Measurements from ENCODE around the gene PDLIM7. TPM values are rescaled to one million over a fixed set of nuclear protein-coding genes. Genes with fewer than 3 reads are reported as not detected.

PDLIM7 gene
- total and polyA plus RNA-seq, 2 experiments from 2014 or later: 94.7 to 128 TPM

DNA sequence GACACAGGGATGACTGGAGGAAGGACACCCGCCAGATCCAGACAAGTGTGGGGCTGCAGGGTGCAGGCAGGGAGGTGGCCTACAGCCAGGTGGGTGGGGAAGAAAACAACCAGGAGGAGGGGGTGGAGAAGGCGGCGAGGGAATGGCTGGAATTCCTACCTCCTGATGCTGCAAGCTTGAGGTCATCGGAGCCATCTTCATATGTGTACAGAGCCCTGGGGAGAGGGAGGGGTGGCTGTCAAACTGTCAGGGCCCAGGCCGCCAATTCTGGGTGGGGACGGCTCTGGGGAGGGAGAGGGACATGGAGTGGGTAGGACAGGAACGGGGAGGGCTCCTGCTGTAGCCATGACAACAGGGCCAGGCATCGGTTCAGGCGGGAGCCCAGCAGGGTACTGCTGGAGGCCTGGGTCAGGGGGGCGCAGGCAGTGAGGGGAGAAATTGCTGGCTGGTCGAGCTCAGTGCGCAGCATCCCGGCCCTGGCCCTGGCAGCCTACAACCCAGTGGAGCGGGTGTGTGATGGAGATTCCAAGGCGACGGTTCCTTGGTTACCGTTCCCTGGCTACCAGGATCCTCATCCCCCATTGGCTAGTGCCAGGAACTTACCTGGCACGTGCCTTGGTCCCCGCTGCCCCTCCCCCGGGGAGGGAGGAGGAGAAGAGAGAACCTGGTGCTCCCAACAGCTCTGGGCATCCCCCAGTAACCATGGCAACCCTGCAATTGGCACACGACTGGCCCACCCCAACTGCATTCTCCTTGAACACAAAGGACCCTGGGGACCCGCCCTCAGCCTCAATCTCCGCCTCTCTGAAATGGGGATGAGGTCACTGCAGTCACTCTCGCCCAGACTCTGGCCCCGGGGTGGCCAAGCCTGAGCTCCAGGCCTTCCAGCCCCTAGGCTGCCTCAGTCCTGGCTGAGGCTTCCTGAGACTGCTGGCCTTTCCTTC is 28.4 kb downstream of the PDLIM7 start:
- Histone ChIP-seq H3K4me1 (ENCODE audit: insufficient read depth) (peaks cover 35% of the 10 kb centered on the region), H2AFZ (no peak overlapping the region), H4K20me1 (replicated peaks; ENCODE audit: insufficient read depth) (peaks cover 45% of the 10 kb centered on the region), H3K4me2 (peak overlapping the region; percentile 92), H3K4me3 (0 out of 2 replicates have a peak overlapping the region, but pooled peaks have one; percentile 37), H3K36me3 (ENCODE audit: insufficient read depth) (peaks cover 32% of the 10 kb centered on the region), H3K27ac (ENCODE audit: low read depth) (peak overlapping the region; percentile 90), H3K9me2 (ENCODE audit: insufficient read depth) (no peaks in the 10 kb centered on the region), H3F3A (replicated peaks; ENCODE audit: low read depth) (peaks cover 33% of the 10 kb centered on the region), H3K79me2 (replicated peaks; ENCODE audit: insufficient read depth) (peaks cover 56% of the 10 kb centered on the region), H3K27me3 (ENCODE audit: insufficient read depth) (no peaks in the 10 kb centered on the region)
- H3K4me3 Mint-ChIP-seq: no peak overlapping the region; the same call in 2 of the 3 replicates
- TF ChIP-seq ETS1 (IDR thresholded peaks at IDR 0.05): no peak
- TF ChIP-seq, protein P1, sequence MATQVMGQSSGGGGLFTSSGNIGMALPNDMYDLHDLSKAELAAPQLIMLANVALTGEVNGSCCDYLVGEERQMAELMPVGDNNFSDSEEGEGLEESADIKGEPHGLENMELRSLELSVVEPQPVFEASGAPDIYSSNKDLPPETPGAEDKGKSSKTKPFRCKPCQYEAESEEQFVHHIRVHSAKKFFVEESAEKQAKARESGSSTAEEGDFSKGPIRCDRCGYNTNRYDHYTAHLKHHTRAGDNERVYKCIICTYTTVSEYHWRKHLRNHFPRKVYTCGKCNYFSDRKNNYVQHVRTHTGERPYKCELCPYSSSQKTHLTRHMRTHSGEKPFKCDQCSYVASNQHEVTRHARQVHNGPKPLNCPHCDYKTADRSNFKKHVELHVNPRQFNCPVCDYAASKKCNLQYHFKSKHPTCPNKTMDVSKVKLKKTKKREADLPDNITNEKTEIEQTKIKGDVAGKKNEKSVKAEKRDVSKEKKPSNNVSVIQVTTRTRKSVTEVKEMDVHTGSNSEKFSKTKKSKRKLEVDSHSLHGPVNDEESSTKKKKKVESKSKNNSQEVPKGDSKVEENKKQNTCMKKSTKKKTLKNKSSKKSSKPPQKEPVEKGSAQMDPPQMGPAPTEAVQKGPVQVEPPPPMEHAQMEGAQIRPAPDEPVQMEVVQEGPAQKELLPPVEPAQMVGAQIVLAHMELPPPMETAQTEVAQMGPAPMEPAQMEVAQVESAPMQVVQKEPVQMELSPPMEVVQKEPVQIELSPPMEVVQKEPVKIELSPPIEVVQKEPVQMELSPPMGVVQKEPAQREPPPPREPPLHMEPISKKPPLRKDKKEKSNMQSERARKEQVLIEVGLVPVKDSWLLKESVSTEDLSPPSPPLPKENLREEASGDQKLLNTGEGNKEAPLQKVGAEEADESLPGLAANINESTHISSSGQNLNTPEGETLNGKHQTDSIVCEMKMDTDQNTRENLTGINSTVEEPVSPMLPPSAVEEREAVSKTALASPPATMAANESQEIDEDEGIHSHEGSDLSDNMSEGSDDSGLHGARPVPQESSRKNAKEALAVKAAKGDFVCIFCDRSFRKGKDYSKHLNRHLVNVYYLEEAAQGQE (IDR thresholded peaks at IDR 0.05; ENCODE audit: unreplicated experiment): no peak
- TF ChIP-seq, protein P2, sequence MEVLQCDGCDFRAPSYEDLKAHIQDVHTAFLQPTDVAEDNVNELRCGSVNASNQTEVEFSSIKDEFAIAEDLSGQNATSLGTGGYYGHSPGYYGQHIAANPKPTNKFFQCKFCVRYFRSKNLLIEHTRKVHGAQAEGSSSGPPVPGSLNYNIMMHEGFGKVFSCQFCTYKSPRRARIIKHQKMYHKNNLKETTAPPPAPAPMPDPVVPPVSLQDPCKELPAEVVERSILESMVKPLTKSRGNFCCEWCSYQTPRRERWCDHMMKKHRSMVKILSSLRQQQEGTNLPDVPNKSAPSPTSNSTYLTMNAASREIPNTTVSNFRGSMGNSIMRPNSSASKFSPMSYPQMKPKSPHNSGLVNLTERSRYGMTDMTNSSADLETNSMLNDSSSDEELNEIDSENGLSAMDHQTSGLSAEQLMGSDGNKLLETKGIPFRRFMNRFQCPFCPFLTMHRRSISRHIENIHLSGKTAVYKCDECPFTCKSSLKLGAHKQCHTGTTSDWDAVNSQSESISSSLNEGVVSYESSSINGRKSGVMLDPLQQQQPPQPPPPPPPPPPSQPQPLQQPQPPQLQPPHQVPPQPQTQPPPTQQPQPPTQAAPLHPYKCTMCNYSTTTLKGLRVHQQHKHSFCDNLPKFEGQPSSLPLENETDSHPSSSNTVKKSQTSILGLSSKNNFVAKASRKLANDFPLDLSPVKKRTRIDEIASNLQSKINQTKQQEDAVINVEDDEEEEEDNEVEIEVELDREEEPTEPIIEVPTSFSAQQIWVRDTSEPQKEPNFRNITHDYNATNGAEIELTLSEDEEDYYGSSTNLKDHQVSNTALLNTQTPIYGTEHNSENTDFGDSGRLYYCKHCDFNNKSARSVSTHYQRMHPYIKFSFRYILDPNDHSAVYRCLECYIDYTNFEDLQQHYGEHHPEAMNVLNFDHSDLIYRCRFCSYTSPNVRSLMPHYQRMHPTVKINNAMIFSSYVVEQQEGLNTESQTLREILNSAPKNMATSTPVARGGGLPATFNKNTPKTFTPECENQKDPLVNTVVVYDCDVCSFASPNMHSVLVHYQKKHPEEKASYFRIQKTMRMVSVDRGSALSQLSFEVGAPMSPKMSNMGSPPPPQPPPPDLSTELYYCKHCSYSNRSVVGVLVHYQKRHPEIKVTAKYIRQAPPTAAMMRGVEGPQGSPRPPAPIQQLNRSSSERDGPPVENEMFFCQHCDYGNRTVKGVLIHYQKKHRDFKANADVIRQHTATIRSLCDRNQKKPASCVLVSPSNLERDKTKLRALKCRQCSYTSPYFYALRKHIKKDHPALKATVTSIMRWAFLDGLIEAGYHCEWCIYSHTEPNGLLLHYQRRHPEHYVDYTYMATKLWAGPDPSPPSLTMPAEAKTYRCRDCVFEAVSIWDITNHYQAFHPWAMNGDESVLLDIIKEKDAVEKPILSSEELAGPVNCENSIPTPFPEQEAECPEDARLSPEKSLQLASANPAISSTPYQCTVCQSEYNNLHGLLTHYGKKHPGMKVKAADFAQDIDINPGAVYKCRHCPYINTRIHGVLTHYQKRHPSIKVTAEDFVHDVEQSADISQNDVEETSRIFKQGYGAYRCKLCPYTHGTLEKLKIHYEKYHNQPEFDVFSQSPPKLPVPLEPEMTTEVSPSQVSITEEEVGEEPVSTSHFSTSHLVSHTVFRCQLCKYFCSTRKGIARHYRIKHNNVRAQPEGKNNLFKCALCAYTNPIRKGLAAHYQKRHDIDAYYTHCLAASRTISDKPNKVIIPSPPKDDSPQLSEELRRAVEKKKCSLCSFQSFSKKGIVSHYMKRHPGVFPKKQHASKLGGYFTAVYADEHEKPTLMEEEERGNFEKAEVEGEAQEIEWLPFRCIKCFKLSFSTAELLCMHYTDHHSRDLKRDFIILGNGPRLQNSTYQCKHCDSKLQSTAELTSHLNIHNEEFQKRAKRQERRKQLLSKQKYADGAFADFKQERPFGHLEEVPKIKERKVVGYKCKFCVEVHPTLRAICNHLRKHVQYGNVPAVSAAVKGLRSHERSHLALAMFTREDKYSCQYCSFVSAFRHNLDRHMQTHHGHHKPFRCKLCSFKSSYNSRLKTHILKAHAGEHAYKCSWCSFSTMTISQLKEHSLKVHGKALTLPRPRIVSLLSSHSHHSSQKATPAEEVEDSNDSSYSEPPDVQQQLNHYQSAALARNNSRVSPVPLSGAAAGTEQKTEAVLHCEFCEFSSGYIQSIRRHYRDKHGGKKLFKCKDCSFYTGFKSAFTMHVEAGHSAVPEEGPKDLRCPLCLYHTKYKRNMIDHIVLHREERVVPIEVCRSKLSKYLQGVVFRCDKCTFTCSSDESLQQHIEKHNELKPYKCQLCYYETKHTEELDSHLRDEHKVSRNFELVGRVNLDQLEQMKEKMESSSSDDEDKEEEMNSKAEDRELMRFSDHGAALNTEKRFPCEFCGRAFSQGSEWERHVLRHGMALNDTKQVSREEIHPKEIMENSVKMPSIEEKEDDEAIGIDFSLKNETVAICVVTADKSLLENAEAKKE (CRISPR knock-in tag; IDR thresholded peaks at IDR 0.05): no peak
- no peak for TF ChIP-seq ZNF331 (CRISPR knock-in tag; IDR thresholded peaks at IDR 0.05; ENCODE audit: low read depth)
- no peak for TF ChIP-seq ZNF114 (CRISPR knock-in tag; IDR thresholded peaks at IDR 0.05)
- no peak for TF ChIP-seq STAT1 (IDR thresholded peaks at IDR 0.05; ENCODE audit: unreplicated experiment)
- TF ChIP-seq EZH2 (IDR thresholded peaks at IDR 0.05; ENCODE audit: low read depth, unreplicated experiment): no peak
- peaks cover 20% of the 10 kb centered on the region for H3K27me3 Mint-ChIP-seq (ENCODE audit: insufficient read depth, low read depth, poor library complexity)
- peaks cover 31% of the 10 kb centered on the region for H3K4me1 Mint-ChIP-seq
- ATAC-seq: peak; percentile 32
- H3K27ac Mint-ChIP-seq: peak overlapping the region; percentile 89
- H3K36me3 Mint-ChIP-seq (ENCODE audit: low read depth): peaks cover 77% of the 10 kb centered on the region
- H3K9me3 Mint-ChIP-seq: peaks cover 12% of the 10 kb centered on the region
- peak; percentile 86 for DNase-seq (ENCODE audit: low spot score)
